Keratinocyte (primary cell): ENCODE data around the gene UMAD1.

ENCODE experiments used
- EZH2 ChIP-seq: IDR thresholded peaks from one replicate; pipeline ENCODE4 v1.6.1; 2012; ENCODE audit warnings: inconsistent platforms, mild to moderate bottlenecking, low read length, moderate library complexity
- TF ChIP-seq, protein P1 (sequence below), 3 experiments: IDR thresholded peaks in 1 of 3; conservative IDR thresholded peaks in 1 of 3; optimal IDR thresholded peaks in 1 of 3; 2 replicates in 2 of 3; 3 replicates in 1 of 3; pipeline versions ENCODE3 to v1.5.1; 2011; ENCODE audit warnings: low read length in 3 of 3, mild to moderate bottlenecking in 3 of 3, moderate library complexity in 2 of 3, control low read depth in 1 of 3, inconsistent platforms in 1 of 3; ENCODE audit not compliant: insufficient read depth in 2 of 3; ENCODE audit errors: extremely low read depth in 1 of 3

DNA sequence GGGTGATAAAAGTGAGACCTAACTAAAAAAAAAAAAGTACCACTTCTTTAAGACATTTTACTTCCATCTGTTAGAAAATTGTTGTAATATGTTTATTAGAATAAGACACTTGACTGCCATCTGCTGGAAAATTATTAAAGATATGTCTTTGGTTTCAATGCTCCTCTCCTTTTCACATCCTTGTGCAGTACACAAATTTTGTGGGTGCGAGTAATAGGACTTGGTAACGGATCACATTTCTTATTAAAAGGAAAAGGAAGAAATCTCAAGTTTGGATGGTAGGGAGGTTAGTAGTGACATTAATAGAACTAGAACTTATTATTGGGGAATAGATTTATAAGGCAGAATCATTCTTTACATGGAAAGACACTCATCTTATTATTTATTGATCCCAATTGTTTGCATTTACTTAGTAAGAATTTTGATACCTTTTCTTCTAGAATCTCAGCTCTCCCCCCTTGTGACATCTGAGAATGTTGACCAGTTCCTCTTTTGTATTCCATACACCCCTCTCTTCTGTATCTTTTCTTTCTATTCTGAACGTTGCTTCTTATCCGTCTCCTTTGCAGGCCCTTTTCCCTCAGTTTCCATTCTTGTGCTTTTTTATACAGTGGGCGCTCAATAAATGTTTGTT is 120.9 kb downstream of the UMAD1 start:
- TF ChIP-seq, protein P1, sequence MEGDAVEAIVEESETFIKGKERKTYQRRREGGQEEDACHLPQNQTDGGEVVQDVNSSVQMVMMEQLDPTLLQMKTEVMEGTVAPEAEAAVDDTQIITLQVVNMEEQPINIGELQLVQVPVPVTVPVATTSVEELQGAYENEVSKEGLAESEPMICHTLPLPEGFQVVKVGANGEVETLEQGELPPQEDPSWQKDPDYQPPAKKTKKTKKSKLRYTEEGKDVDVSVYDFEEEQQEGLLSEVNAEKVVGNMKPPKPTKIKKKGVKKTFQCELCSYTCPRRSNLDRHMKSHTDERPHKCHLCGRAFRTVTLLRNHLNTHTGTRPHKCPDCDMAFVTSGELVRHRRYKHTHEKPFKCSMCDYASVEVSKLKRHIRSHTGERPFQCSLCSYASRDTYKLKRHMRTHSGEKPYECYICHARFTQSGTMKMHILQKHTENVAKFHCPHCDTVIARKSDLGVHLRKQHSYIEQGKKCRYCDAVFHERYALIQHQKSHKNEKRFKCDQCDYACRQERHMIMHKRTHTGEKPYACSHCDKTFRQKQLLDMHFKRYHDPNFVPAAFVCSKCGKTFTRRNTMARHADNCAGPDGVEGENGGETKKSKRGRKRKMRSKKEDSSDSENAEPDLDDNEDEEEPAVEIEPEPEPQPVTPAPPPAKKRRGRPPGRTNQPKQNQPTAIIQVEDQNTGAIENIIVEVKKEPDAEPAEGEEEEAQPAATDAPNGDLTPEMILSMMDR (optimal IDR thresholded peaks at IDR 0.05 in 1 of 3, IDR thresholded peaks at IDR 0.05 in 1 of 3, conservative IDR thresholded peaks at IDR 0.05 in 1 of 3; ENCODE audit: extremely low read depth in 1 of 3, insufficient read depth in 2 of 3, low read length in 3 of 3): no peak
- TF ChIP-seq EZH2: no peak
